Inferior parietal cortex (tissue), 1 donor: ENCODE measurements around the gene PTPRE.
A peak's percentile ranks its signal among the peaks of the same experiment; 100 is the strongest.

ENCODE experiments used
- DNase-seq: peaks from one replicate; pipeline ENCODE4 v3.0.0-alpha.2; 2016; ENCODE audit errors: extremely low spot score

The PTPRE gene

DNA sequence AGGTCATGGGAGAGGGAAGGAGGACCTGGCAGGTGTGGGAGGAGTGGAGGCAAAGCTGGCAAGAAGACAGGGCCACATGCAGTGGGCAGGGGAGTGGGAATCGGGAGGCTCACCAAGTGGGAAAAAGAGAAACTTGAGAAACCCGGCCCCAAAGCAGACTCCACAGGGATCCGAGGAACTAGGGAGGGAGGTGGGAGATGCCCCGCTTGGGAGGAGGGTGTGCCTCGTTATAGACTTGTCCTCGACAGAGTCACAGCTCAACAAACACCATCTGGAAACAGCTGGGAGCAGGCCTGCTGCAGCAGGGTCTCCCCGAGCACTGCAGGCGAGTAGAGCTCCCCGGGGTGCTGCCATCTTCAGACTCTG, 164.5 kb downstream of the PTPRE start:
- no peak for DNase-seq

DNA sequence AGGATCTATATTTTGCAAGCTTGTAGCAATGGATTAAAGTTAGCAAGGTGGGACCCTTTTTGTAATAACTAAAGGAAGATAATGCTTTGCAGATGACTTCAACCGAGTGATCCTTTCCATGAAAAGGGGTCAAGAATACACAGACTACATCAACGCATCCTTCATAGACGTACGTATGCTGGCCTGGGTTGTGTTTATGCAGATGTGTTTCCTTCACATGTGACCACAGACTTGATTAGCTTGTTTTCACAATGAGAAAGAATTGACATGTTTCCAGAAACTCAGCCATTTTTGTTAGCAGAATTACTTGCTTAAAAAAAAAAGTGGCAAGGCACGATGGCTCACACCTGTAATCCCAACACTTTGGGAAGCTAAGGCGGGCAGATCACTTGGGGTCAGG, 165.1 kb downstream of the PTPRE start:
- DNase-seq: no peak

DNA sequence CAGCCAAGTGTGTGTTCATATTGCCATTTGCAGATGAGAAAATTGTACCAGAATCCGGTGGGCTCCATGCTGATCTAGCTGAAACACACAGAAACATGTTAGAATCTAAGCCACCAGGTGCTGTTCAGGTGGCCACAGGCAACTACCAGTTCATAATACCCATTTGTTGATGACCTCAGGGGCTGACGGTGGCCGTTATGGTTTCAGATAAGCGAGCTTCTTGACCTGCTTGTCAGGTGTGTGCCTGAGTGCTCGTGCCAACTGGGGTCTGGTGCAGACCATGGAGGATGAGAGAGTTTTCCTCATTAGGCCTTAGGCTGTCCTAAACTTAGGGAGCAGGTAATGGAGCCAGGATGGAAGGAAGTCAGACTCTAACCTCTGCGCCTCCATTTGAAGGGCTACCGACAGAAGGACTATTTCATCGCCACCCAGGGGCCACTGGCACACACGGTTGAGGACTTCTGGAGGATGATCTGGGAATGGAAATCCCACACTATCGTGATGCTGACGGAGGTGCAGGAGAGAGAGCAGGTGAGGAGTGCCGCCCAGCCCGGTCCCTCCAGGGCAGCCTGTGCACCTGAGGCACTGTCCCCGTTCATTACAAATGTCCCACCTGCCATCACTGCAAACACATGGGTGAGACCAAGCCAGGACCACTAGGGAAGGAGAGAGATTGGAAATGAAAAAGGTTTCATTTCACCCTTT, 166.2 kb downstream of the PTPRE start:
- no peak for DNase-seq

DNA sequence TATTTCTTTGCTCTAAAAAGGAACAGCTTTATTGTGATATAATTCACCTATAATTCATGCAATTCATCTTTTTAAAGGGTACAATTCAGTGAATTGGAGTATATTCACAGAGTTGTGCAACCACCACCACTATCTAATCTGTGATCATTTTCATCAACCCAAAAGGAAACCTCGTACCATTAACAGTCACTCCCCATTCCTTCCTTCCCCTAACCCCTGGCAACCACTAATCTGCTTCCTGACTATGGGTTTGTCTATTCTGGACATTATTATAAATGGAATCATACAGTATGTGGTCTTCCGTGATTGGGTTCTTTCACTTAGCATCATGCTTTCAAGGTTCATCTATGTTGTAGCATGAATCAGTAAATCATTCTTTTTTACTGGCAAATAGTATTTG, 167.0 kb downstream of the PTPRE start:
- no peak for DNase-seq

DNA sequence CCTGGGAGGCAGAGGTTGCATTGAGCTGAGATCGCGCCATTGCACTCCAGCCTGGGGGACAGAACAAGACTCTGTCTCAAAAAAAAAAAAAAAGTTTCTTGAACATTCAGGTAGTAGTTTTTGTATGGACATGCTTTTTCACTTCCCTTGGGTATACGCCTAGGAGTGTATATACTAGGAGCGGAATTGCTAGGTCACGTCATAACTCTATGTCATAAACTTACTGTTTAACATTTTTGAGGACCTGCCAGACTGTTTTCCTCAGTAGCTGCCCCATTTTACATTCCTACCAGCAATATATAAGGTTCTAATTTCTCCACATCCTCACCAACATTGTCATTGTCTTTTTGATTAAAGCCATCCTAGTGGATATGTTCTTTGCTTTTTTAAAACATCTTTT, 167.7 kb downstream of the PTPRE start:
- no peak for DNase-seq

DNA sequence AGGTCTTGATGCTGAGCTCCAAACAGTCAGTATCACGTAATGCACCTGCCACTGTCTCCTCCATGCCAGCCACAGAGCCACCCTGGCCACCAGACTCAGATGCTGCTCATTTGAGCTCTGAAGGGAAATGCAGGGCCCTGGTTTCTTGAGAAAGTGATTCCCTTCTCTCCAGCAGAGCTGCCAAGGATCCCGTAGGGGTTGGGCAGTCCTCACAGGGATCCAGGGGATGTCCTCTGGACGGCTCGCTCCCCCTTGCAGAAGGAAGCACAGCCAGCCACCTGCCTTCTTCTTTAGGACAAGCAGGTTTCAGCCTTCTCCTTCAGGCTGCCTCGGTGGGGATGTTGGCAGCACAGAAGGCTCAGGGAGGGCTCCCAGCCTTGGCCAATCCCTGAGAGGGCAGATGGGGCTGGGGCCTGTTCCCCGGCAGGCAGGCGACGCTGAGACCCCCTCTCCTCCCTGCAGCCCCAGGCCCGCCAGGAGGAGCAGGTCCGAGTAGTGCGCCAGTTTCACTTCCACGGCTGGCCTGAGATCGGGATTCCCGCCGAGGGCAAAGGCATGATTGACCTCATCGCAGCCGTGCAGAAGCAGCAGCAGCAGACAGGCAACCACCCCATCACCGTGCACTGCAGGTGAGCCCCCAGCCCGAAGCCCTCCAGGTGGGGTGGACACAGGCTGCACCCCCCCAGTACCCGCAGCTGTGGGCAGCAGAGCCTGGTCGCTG, 170.4 kb downstream of the PTPRE start:
- DNase-seq: no peak

DNA sequence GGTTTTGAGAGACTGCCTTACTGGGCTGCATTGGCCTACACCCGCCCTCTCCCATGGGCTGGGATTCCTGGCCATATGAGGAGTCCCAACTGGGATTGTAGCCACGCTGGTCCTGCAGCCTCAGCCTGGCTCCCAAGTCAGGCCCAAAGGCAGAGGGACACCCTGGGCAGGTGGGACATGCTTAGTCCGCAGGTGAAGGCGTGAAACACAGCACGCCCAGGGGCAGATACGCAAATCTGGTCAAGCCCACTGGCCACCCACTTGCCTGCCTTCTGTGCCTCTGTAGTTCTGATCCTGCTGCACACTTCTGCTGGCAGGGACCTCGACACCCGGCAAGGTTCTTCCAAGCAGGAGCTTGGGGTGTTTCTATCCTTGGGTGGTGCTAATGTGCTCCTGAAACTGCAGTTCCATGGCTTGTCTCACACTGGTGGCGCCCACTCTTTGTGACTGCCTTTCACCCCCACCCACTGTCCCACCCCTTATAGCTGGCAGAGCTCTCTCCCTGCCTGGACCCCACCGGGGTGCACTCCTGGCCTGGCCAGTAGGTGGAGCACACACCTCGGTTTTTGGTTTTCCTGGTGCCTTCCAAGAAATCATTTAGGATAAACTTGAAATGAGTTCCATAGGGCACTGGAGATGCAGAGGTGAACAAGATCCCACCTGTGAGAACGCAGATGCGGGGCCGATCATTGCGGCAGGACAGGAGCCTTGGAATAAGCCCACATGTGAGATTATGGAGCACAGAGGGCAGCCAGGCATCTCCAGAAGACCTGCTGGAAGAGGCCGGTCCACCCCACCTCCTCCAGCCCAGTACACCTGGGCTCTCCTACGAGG, 171.4 kb downstream of the PTPRE start:
- DNase-seq: peak; percentile 50

DNA sequence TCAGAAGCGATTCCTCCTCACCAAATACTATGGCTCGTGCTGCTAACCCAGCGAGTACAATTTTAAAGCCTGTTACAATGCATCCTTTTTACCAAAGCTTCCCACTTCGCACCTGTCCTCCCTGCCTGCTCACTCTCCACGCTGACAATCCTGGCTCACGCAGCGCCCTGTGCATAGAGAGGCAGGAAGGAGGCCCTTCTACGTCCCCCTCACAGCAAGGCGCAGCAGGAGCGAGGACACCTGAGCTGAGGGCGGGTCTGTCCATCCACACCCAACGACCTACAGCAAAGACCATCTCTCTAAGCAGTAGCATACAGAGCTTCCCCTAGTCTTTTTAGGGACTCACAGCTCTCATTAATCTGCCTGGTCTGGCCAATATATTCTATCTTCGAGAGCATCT, 173.3 kb downstream of the PTPRE start:
- DNase-seq: no peak

DNA sequence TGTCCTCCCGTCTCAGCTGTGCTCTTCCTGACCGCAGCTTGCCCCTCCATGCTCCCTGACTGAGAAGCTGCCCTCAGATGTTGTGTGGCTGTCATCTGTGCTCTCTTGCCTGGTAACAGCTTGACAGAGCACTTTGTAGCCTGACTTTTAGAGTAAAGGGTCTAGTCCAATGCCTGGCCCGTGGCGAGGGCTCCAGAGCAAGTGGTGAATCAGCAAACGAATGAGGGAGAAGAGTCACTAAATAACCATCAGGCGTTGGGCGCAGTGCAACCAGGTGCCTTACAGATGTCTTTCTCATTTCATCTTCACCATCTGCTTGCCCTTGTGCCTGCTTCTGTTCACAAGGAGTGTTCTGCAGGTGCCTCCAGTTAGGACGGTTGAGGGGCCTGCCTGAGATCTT, 173.7 kb downstream of the PTPRE start:
- DNase-seq: no peak

DNA sequence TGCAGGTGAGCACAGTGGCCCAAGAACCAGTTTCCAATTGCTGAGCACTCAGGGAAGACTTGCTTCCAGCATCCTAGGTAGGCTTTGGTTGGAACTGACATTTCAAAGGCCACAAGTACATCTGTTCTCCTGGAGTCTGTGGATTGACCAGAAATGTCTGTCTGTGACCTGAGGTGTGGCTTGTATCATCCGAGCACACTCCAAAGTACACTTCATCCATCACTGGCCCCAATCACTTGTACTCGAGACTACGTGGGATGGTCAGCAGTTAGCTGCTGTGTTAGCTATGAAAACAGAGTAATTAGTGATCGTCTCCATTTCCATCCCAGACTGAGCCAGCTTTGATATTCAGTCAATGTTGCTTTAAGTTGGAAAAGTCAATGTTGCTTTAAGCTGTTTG, 174.3 kb downstream of the PTPRE start:
- no peak for DNase-seq

DNA sequence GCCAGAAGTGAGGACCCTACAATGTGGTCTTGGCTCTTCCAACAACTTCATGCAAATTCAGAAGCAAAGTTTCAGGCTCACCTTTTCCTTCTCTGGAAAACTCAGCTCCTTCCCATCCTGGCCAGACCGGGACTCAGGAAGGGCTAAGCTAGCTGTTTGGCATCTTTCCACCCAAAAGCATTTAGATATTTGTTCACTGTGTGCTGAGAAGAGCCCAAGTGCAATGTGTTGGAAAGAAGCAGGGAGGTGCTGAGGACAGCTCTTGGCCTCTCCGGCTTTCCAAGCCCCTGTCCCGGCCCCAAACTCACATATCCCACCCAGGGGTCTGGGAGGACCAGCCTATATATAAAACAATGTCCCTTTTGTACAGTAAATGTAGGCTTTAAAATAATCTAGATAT, 174.8 kb downstream of the PTPRE start:
- DNase-seq: no peak

DNA sequence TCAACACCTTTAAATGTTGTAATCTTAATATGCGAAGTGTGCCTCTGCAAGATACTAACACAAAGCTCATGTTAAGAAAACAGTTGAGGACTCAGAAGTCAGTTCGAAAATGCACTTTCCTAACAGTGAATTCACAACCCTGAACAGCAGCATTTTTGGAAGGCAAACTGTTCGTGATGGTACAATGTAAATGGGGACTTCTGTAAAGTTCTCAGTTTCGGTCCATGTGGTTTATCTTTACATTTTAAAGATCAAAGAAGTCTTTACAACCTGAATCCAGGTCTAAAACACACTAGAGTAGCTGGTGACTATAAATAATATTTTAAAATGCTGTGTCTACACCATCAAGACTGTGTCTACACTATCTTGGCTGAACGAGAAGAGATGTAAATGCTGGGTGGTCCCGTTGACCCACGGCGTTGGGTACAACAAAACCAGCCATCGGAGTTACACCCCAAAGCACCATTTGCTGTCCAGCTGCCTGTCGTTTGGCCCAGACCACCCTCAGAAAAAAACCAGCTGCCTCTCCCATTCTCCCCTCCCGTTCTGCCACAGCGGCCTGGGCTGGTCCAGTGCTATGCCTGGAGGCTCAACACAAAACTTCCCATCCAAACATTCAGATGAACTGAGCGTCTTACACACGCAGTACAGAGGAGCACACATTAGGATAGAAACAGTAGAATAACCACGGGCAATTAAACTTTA, 176.4 kb downstream of the PTPRE start:
- no peak for DNase-seq

DNA sequence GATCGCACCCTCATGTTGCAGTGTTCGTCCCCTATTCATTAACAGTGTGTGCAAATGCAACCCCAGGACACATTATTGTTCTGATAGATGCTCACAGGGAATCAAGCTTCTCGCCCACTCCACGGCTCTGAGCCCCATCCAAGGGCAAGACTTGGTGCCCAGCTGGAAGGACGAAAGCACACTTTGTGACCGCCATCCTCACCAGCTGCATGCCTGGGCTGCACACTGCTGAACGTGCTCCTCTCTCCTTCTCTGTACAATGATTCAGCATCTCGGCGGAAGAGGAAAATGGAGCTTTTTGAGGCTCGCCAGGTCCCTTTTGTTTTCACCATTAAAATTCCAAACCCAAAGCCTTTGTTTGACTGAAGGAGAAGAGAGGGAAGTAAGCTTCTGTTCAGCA, 177.5 kb downstream of the PTPRE start:
- DNase-seq: no peak

DNA sequence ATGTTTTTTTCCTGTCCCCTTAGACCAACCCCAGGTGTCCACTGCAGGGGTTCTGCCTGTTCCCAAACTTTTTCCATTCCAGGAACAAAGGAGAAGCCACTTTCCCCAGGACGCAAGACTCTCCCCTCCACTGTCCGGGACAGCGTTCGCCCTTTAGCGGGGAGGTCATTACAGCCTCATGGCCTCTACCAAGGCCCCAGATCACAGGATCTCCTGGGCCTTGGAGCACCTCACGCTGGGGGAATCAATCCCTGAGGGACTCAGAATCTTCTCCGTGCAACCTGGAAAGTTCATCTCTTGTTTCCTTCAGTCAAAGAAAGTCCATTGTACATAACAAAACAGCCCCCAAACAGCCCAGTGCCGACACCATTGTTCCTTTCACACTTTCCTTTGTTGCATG, 178.1 kb downstream of the PTPRE start:
- no peak for DNase-seq

DNA sequence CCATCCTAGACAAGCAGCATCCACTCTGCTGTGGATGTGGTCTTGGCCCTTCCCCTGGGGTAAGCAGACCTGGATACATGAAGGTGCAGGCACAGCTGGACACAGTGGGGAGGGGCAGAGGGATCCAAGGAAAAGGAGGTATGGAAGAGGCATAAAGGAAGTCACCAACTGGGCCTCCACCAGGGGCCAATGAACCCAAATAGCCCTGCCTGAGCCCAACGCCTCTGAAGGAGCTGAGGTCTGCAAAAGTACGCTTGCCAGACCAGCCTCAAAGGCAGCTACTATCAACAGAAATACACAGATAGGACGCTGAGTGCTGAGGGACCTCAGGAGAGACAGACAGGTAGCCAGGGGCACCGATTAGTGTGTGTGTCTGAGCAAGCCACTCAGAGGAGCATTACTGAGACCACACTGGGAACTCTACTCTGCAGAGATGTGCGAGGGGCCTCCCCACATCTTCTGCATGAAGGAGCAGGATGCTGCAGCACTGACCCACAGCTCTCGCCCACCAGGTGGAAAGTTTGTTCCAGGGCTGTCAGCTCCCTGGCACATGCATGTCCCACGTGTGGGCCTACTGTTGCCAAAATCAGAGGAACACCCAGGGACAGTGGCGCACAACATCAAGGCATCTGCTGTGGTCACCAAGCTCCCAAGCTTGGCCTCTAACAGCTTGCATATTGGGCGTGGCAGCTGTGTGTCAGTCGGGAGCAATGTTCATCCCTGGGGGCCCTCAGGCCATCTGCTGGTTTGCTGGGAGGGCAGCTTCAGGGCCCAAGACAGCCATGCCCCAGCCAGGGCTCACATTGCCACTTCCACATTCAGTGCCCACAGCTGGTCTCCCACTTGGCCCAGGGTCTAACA, 179.3 kb downstream of the PTPRE start:
- DNase-seq: no peak

DNA sequence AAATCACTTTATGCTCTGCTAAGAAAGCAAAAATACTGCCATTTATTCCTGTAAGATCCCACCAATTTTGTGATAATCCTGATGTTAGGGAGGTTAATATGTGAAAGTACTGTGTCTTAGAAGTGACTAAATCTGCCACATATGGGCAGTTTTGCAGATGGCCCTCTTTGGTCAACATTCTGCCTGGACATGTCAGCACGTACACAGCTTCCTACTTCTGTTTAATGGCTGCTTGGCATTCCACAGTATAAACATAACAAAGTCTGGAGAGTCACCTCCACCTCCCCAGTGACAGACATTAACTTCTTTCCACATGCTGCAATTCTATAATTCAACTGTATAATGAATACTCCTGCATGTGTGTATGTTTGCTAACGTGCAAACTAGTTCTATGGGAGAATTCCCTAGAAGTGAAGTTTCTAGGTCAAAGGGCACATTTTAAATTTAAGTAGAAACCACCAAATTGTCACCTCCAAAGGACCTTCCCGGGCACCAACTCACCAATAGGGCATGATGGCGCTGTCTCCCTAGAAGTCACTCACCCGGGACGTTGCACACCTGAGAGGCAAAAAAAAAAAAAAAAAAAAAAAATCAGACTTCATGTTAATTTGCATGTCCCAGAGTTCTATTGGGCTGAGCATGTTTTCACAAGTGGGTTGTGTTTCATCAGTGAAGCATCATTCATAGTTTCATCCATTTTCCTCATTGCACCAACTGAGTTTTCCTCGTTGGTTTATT, 180.4 kb downstream of the PTPRE start:
- DNase-seq: no peak

DNA sequence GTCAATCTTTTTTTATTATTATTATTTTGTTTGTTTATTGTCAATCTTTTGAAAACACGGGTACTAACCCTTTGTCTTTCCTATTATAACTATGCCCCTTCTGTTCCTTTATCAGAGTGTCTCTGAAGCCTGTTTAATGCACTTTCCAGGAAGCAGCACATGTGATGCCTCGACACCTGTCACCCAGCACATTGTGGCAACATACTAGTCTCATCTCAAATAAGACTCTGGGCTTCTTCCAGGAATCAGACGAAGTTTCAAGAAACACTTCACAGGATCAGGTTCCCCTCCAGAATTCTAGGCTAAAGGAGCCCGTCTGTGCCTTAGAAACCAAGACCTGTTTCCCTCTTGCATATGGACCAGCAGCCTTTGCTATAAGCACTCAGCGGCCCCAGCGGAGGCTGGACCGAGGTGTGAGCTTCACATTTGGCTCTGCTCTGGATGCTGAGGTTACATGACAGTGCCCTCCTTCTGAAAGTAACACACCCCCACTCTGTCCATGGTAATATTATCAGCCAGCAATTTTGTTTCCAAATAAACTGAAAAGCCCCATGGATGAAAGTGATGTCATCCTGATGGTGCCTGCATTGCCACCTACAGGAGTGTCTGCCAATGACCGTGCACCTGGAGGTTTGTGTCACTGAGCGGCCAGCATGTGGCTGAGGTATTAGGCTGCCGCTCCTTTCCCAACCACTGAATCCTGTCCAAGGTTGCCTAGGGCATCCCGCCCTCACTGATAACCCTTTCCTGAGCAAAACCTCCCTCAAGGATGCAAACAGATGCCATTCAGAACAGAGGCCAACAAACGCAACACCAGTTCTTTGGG, 181.2 kb downstream of the PTPRE start:
- no peak for DNase-seq

DNA sequence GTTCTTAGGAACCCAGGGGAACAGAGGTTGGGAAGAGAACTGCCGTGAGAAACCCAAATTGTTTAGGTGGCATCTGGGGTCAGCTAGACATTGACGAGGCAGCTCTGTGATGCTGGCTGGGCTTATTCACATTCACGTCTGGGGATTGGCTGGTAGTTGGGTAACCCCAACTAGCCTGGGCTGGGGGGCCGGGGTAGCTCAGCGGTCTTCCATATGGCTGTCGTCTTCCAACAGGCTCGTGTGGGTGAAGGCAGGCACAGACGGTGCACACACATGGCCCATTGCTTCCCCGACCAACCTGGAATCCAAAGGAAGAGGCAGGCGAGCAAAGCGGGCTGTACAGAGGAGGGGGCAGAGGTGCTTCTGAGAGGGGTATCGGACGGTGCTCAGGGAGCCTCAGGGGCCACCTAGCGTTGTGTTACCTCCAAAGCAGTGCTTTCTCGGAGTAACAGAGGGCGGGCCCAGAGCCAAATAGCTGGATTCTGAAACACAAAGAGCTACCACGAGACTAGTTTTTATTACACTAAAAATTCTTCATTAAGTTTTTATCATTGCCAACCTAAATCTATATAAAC, 184.8 kb downstream of the PTPRE start:
- no peak for DNase-seq

DNA sequence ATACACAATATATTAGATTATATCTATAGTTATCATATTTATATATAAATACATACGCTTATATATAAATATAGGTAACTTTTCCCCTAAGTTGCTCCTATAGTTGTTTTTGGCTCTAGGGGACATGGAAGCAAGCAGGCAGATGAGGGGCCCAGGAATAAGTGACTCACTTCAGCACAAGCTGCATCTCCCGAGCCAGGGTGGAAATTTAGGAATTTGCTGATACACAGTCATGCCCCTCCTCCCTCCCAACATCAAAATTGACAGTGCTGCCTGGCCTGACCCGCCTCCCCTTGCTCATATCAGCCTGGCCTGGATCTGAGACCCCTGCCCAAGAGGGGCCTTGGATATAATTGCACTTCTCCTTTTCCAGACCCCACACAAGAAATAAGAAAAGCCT, 185.6 kb downstream of the PTPRE start:
- DNase-seq: no peak
